OCI-LY7 (cell line): Measurements from ENCODE around the gene S1PR4. TPM values are rescaled to one million over a fixed set of nuclear protein-coding genes. Genes with fewer than 3 reads are reported as not detected.
"Not testable (repeated sequence)": the region's sequence is repeated elsewhere in the genome, so short reads cannot be mapped to it uniquely, and the experiment has no call there.

Experiments used
- BruUV-seq: library from RNA; stranded (reverse); fragments of 400-500 nt; replicated peaks from 2 replicates; lab custom pipeline; 2021; lab: Mats Ljungman, UMichigan
- CTCF ChIA-PET: fragments of 300-600 bp; sonication (Branson Sonifier 250); formaldehyde crosslinking; loops from one replicate; lab custom pipeline; 2022; ENCODE audit warnings: antibody characterized with exemption; ENCODE audit not compliant: unreplicated experiment; lab: Charles Lee
- POLR2A ChIA-PET: fragments of 300-600 bp; sonication (Branson Sonifier 250); formaldehyde crosslinking; loops from one replicate; lab custom pipeline; 2022; ENCODE audit warnings: antibody characterized with exemption; lab: Charles Lee
- DNase-seq: peaks from one replicate; pipeline ENCODE4 v3.0.0-alpha.2; 2015; ENCODE audit warnings: low spot score
- H2AFZ ChIP-seq: fragments of 200-600 bp; sonication (generic), shearing (Covaris generic); 2 replicates; pipeline ENCODE4 v1.6.1; 2014; ENCODE audit warnings: mild to moderate bottlenecking, antibody characterized with exemption, low read length, moderate library complexity
- H3K27ac ChIP-seq: fragments of 200-600 bp; sonication (generic); 2 replicates; pipeline ENCODE4 v1.5.1; 2014; ENCODE audit warnings: mixed run types, low read depth, mild to moderate bottlenecking, moderate library complexity, low read length, inconsistent platforms; ENCODE audit not compliant: poor library complexity, severe bottlenecking
- H3K36me3 ChIP-seq: fragments of 200-600 bp; sonication (generic); 2 replicates; pipeline ENCODE4 v1.6.1; 2014; ENCODE audit warnings: mild to moderate bottlenecking, antibody characterized with exemption, low read length, moderate library complexity, mixed read lengths; ENCODE audit not compliant: insufficient read depth
- H3K4me1 ChIP-seq: fragments of 200-600 bp; sonication (generic); 2 replicates; pipeline ENCODE4 v1.5.1; 2014; ENCODE audit warnings: mild to moderate bottlenecking, low read length; ENCODE audit not compliant: insufficient read depth, poor library complexity, severe bottlenecking
- H3K4me2 ChIP-seq: fragments of 200-600 bp; sonication (generic); 2 replicates; pipeline ENCODE4 v1.6.1; 2014; ENCODE audit warnings: mild to moderate bottlenecking, low read length
- H3K4me3 ChIP-seq: fragments of 200-600 bp; sonication (generic); 2 replicates; pipeline ENCODE4 v1.5.1; 2014; ENCODE audit warnings: mild to moderate bottlenecking, low read depth, low read length; ENCODE audit not compliant: poor library complexity, severe bottlenecking
- H3K79me2 ChIP-seq: fragments of 200-600 bp; sonication (generic); 2 replicates; pipeline ENCODE4 v1.6.1; 2016; ENCODE audit warnings: low read depth, mild to moderate bottlenecking, low read length, moderate library complexity, mixed read lengths; ENCODE audit not compliant: insufficient read depth
- H3K9me2 ChIP-seq: fragments of 200-600 bp; sonication (generic); 2 replicates; pipeline ENCODE4 v1.6.1; 2016; ENCODE audit warnings: mild to moderate bottlenecking, low read length, mixed read lengths; ENCODE audit not compliant: insufficient read depth
- H3K9me3 ChIP-seq: fragments of 200-600 bp; sonication (generic); 2 replicates; pipeline ENCODE4 v1.6.1; 2014; ENCODE audit warnings: mild to moderate bottlenecking, mixed run types, low read length, mixed read lengths
- H4K20me1 ChIP-seq: fragments of 200-600 bp; sonication (generic); 2 replicates; pipeline ENCODE4 v1.6.1; 2014; ENCODE audit warnings: mild to moderate bottlenecking, antibody characterized with exemption, low read length, moderate library complexity, mixed read lengths; ENCODE audit not compliant: insufficient read depth
- EZH2phosphoT487 ChIP-seq: fragments of 200-600 bp; sonication (generic); IDR thresholded peaks from 2 replicates; pipeline ENCODE4 v1.6.1; 2018; ENCODE audit warnings: low read depth, borderline replicate concordance, mild to moderate bottlenecking, mixed run types, antibody characterized with exemption, low read length, moderate library complexity, mixed read lengths
- intact Hi-C: fragments of 100-400 bp; cut with micrococcal nuclease; formaldehyde crosslinking; loops from one replicate; pipeline ENCODE4 v1.10.0; 2022; ENCODE audit not compliant: unreplicated experiment
- total RNA-seq, 2 experiments: library from RNA; depleted of rRNA in 1 of 2; stranded (reverse); fragments of >200 nt in 1 of 2; shearing (Covaris generic) in 1 of 2; gene quantifications; 2 replicates each; pipeline ENCODE4 v1.2.3, GENCODE V29; 2014 to 2022
- TF ChIP-seq, protein P1 (sequence below): fragments of 200-600 bp; sonication (generic); conservative IDR thresholded peaks from 2 replicates; pipeline ENCODE4 v1.5.1; 2014; ENCODE audit warnings: mild to moderate bottlenecking, antibody characterized with exemption, low read length, moderate library complexity, mixed read lengths

S1PR4 gene
- total RNA-seq, 2 experiments from 2014 or later, result 25.8 to 34.1 TPM

DNA sequence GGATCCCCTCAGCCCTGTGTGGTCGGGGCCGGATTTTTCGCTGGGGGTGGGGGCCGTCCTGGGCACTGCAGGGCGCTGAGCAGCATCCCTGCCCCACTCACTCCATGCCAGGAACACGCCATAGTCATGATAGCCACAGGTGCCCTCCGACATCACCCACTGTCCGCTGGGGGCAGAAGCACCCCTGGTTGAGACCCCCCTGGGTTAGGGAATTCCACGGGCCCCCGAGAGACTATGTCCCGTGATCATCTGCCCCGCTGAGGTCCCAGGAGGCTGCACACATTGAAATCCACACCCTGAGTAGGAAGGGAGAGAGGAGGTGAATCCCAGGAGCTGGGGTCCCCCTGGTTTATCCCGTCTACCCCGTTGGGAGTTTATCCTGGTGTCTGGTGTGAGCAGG, 23.3 kb downstream of the S1PR4 start:
- H3K79me2 ChIP-seq, result no peaks in the 10 kb centered on the region
- H3K9me2 ChIP-seq, result no peaks in the 10 kb centered on the region
- CTCF ChIA-PET, result no interaction called here
- H3K27ac ChIP-seq, result no peak overlapping the region
- H3K4me1 ChIP-seq, result no peaks in the 10 kb centered on the region
- H3K4me3 ChIP-seq, result no peak overlapping the region
- POLR2A ChIA-PET, result no interaction called here
- no peaks in the 10 kb centered on the region for H4K20me1 ChIP-seq
- no peak for DNase-seq
- no peak overlapping the region for H3K4me2 ChIP-seq
- no TSS peak for BruUV-seq
- TF ChIP-seq EZH2phosphoT487, result no peak
- TF ChIP-seq, protein P1, sequence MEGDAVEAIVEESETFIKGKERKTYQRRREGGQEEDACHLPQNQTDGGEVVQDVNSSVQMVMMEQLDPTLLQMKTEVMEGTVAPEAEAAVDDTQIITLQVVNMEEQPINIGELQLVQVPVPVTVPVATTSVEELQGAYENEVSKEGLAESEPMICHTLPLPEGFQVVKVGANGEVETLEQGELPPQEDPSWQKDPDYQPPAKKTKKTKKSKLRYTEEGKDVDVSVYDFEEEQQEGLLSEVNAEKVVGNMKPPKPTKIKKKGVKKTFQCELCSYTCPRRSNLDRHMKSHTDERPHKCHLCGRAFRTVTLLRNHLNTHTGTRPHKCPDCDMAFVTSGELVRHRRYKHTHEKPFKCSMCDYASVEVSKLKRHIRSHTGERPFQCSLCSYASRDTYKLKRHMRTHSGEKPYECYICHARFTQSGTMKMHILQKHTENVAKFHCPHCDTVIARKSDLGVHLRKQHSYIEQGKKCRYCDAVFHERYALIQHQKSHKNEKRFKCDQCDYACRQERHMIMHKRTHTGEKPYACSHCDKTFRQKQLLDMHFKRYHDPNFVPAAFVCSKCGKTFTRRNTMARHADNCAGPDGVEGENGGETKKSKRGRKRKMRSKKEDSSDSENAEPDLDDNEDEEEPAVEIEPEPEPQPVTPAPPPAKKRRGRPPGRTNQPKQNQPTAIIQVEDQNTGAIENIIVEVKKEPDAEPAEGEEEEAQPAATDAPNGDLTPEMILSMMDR, result no peak
- intact Hi-C loops, result no loop called here
- no peak overlapping the region for H2AFZ ChIP-seq
- no peaks in the 10 kb centered on the region for H3K9me3 ChIP-seq
- H3K36me3 ChIP-seq, result peaks cover 60% of the 10 kb centered on the region

DNA sequence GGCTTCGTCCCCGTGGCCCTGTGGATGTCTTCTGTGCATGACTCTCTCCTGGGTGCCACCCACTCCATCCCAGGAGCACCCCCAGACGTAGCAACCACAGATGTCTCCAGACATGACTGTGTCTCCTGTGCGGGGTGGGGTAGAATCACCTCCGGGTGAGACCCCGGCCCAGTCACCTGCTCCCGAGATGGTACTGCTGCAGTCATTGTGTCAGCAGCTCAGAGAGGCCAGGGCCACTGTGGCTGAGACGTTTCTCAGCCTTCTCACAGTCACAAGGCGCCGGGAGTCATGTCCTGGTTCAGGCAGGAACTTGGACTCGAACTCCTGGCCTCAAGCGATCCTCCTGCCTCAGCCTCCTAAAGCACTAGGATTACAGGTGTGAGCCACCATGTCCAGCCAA, 23.8 kb downstream of the S1PR4 start:
- Histone ChIP-seq H3K4me2 (no peak overlapping the region), H3K79me2 (no peaks in the 10 kb centered on the region), H2AFZ (no peak overlapping the region), H3K36me3 (peaks cover 60% of the 10 kb centered on the region), H4K20me1 (no peaks in the 10 kb centered on the region), H3K27ac (no peak overlapping the region), H3K4me1 (no peaks in the 10 kb centered on the region), H3K9me2 (no peaks in the 10 kb centered on the region), H3K4me3 (no peak overlapping the region), H3K9me3 (no peaks in the 10 kb centered on the region)
- CTCF ChIA-PET, result no interaction called here
- TF ChIP-seq EZH2phosphoT487, result no peak
- TF ChIP-seq, protein P1, result no peak
- DNase-seq, result no peak
- POLR2A ChIA-PET, result no interaction called here
- intact Hi-C loops, result no loop called here
- no TSS peak for BruUV-seq

DNA sequence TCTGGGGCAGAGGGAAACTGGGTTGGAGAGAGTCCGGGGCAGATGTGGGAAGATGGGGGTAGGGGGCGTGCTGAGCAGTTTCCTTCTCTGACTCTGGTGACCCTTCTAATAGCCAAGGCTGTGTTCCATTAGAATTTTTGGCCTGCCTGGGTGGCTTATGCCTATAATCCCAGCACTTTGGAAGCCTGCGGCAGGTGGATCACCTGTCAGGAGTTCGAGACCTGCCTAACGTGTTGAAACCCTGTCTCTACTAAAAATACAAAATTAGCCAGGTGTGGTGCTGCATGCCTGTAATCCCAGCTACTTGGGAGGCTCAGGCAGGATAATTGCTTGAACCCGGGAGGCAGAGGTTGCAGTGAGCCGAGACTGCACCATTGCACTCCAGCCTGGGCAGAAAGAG, 24.3 kb downstream of the S1PR4 start:
- CTCF ChIA-PET, result not testable (repeated sequence)

More for the DNA sequence above, 24.3 kb downstream of the S1PR4 start:
- H3K79me2 ChIP-seq, H3K9me3 ChIP-seq, DNase-seq, BruUV-seq, H3K4me1 ChIP-seq, H4K20me1 ChIP-seq, H3K9me2 ChIP-seq, POLR2A ChIA-PET, H2AFZ ChIP-seq, H3K4me3 ChIP-seq, H3K27ac ChIP-seq, H3K4me2 ChIP-seq, intact Hi-C loops: not testable (repeated sequence)
- H3K36me3 ChIP-seq, result peaks cover 65% of the 10 kb centered on the region
